HG02798 (cell line): Measurements from ENCODE around the gene CKB.

Experiments
- ATAC-seq: cut with Tn5 transposase; IDR thresholded peaks from one replicate; pipeline ENCODE4 v1.9.1; 2021; ENCODE audit warnings: mild to moderate bottlenecking; ENCODE audit not compliant: unreplicated experiment, poor library complexity

Gene CKB

GRCh38 chr14:103499709-103500108, 22.9 kb downstream of the CKB start:
- ATAC-seq: peak; percentile 13

GRCh38 chr14:103496776-103497175, 25.9 kb downstream of the CKB start:
- ATAC-seq: no peak

GRCh38 chr14:103495854-103496253, 26.8 kb downstream of the CKB start:
- ATAC-seq: no peak

- ATAC-seq: no peak
Observed at GRCh38 chr14:103492156-103492925, 30.3 kb downstream of the CKB start.

- no peak for ATAC-seq
Observed at GRCh38 chr14:103491691-103492090, 30.9 kb downstream of the CKB start.

- no peak for ATAC-seq
Observed at GRCh38 chr14:103489621-103490020, 33.0 kb downstream of the CKB start.

- ATAC-seq: no peak
Observed at GRCh38 chr14:103488960-103489359, 33.7 kb downstream of the CKB start.

- no peak for ATAC-seq
Observed at GRCh38 chr14:103488071-103488470, 34.6 kb downstream of the CKB start.

GRCh38 chr14:103485504-103485903, 37.1 kb downstream of the CKB start:
- no peak for ATAC-seq

GRCh38 chr14:103483600-103483999, 39.0 kb downstream of the CKB start:
- no peak for ATAC-seq

GRCh38 chr14:103480595-103480994, 42.0 kb downstream of the CKB start:
- peak; percentile 50 for ATAC-seq

GRCh38 chr14:103476631-103477030, 46.0 kb downstream of the CKB start:
- no peak for ATAC-seq

GRCh38 chr14:103476065-103476464, 46.6 kb downstream of the CKB start:
- no peak for ATAC-seq

- no peak for ATAC-seq
Observed at GRCh38 chr14:103474893-103475292, 47.7 kb downstream of the CKB start.

- no peak for ATAC-seq
Observed at GRCh38 chr14:103472939-103473338, 49.7 kb downstream of the CKB start.
